HL-60 (cell line): ENCODE results near the gene FBXW5.

Experiments used
- CTCF ChIP-seq: IDR thresholded peaks from one replicate; pipeline ENCODE4 v1.5.1; 2011; ENCODE audit warnings: low read length, control low read depth, inconsistent platforms; ENCODE audit not compliant: insufficient read depth
- GABPA ChIP-seq: IDR thresholded peaks from 2 replicates; pipeline ENCODE4 v1.6.1; 2012; ENCODE audit warnings: low read depth
- POLR2AphosphoS5 ChIP-seq: IDR thresholded peaks from 2 replicates; pipeline ENCODE4 v1.6.1; 2012; ENCODE audit warnings: low read depth
- SPI1 ChIP-seq: IDR thresholded peaks from 2 replicates; pipeline ENCODE4 v1.6.1; 2012; ENCODE audit warnings: low read depth, mild to moderate bottlenecking, borderline replicate concordance

GRCh38 chr9:136958898-136959850 is 14.6 kb upstream of the FBXW5 start:
- no peak for TF ChIP-seq CTCF
- TF ChIP-seq POLR2AphosphoS5: no peak
- TF ChIP-seq GABPA: no peak
- no peak for TF ChIP-seq SPI1
